RPMI8226 (cell line): ENCODE results near the gene EEF2K.
A peak's percentile ranks its signal among the peaks of the same experiment; 100 is the strongest.

Experiments used
- DNase-seq: peaks from one replicate; pipeline ENCODE4 v3.0.0-alpha.2; 2015

The EEF2K gene

GRCh38 chr16:22253272-22253671 lies 47.2 kb downstream of the EEF2K start:
- no peak for DNase-seq

- no peak for DNase-seq
Measured at GRCh38 chr16:22255335-22255734, 49.3 kb downstream of the EEF2K start.

GRCh38 chr16:22257440-22257839 lies 51.4 kb downstream of the EEF2K start:
- DNase-seq: no peak

DNA sequence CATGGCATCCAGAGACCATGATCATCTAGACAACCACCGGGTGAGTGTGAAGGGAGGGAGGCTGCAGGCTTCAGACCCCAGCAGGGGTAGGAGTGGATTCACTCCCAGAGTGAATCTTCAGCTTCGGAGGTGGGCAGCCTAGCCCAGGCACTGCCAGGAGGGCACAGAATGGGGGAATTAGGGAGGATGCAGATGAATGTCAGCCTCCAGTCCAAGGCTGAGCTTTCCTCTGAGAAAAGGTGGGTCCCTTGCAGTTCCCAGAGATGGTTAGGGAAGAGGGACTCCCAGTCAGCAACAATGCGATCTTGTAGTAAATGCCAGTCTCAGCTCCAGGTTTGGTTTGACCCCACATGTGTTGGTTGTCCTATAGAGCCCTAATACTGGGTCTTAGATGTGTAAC lies 54.4 kb downstream of the EEF2K start:
- no peak for DNase-seq

- DNase-seq: no peak
Measured at GRCh38 chr16:22262460-22262859, 56.4 kb downstream of the EEF2K start.

DNA sequence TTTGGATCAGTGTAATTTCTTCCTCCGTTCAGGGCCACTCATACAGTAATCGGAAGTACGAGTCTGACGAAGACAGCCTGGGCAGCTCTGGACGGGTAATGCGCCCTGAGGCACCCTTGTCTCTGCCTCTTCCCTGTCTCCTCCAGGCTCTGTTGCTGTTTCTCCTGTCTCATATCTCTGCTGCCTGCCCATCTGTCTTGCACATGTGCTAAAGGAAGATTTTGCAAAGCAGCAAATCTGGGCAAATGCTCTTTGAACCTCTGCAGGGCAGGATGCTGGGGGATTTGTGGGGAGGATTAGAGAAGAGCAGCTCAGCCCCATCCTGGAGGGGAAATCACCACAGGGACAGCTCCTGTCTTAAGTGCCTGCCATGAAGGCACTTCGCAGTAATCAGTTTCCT lies 58.7 kb downstream of the EEF2K start:
- no peak for DNase-seq

DNA sequence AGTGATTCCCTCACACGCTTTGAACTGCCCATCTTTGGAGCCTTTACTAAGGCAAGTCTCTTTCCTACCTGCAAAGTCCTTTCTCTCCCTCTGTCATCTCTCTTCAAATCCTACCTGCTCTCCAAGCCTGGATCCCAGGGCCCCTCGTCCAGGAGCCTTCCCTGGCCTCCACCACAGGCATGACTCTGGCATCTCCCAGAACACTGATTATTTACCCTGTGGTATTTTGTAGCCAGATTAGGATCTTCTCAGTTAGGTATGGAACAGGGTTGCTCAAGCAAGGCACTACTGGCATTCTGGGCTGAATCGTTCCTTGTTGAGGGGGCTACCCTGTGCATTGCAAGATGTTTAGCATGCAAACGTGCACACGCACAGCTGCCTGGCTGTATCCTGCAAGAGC lies 59.3 kb downstream of the EEF2K start:
- no peak for DNase-seq

- DNase-seq: no peak
Measured at GRCh38 chr16:22266546-22266945, 60.5 kb downstream of the EEF2K start.

DNA sequence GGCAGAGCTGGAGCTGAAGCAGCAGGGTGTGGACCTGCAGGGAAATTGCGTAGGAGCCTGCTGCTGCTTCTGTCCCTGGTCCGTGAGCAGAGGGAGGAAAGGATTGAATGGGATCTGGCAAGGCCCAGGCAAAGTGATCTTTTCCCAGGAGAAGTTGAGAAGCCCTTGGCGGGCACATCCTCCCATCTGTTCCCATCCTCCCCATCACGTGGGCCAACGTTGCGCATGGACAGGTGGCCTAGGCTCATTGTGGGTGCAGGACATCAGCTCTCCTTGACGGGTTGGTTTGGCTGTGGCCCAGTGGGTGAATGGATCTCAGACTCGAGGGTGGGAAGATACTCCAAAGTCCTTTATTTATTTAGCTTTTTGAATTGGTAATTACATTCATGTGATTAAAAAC lies 61.7 kb downstream of the EEF2K start:
- no peak for DNase-seq

- no peak for DNase-seq
Measured at GRCh38 chr16:22270525-22270924, 64.4 kb downstream of the EEF2K start.

DNA sequence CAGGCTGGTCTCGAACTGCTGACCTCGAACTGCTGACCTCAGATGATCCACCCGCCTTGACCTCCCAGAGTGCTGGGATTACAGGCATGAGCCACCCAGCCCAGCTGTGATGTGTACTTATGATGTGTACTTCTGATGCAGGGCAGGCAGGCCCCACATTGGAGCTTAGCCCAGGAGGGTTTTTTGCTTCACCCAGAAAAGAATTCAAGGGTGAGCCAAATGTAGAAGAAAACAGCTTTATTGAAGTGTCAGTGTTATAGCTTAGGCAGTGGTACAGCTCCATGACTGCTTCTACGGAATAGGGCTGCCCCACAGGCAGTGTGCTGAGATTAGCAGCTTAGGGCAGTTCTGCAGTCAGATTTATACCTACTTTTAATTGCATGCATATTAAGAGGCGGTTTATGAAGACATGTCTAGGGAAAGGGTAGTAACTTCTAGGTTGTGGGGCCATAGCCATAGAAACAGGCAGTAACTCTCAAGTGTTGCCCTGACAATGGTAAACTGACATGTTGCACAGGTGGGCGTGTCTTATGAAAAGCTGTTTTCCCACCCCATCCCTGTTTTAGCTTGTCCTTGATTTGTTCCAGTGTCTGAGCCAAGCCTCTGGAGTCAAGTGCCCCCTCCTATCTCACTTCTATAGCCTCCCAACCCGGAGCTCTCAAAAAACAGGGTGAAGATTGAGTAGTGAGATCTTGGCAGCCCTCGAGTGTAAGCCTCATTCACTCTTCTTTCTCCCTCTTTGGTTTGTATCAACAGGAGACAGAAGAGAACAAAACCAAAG lies 67.0 kb downstream of the EEF2K start:
- no peak for DNase-seq

DNA sequence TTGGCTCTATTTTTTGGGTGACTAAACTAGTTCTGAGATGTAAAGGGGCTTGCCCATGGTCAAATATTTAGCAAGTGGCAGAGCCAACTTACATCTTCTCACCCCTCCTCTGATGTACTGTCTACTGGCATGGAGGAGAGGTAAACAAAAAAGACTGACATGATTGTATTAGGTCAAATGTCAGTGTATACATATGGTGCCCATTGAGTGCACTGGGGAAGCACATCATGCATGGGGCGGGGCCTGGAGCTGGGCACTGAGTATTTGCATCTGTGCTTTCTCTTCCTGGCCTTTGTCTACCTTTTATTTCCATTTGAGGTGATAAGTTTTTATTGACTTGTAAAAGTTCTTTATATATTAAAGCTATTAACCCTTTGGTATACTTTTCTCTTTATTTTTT lies 68.8 kb downstream of the EEF2K start:
- no peak for DNase-seq

DNA sequence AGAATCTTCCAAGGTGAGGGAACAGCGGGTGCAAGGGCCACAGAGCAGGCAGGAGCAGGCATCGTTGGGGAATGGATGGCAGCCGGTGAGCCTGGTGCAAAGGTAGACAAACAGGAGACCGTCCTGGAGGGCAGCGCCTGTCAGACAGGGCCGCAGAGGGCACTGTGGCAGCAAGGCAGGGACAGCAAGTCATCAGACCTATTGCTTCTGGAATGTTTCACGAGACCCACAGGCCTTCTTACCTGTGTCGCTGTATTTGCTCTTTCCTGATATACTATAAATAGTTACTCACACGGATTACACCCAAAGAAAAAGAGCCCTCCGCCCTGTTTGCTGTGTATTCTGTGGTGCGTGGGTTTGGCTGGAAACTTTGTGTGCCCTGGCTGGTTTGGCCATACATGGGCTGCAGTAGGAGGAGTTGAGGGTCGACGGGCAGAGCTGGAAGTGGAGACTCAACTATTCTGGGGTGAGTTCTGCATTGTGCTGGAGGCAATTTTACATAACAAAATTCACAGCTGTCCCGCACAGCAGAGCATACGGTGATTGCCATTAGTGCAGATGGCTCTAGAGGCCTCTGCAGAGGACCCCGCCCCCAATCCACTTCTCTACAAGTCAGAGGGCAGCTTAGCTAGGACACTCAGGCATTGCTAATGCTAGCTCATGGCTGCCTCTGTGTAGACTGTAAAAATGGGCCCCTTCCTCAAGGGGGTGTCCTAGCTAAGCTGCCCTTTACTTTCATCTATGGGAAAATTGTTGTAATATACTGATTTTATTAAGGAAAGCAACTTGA lies 72.6 kb downstream of the EEF2K start:
- no peak for DNase-seq

DNA sequence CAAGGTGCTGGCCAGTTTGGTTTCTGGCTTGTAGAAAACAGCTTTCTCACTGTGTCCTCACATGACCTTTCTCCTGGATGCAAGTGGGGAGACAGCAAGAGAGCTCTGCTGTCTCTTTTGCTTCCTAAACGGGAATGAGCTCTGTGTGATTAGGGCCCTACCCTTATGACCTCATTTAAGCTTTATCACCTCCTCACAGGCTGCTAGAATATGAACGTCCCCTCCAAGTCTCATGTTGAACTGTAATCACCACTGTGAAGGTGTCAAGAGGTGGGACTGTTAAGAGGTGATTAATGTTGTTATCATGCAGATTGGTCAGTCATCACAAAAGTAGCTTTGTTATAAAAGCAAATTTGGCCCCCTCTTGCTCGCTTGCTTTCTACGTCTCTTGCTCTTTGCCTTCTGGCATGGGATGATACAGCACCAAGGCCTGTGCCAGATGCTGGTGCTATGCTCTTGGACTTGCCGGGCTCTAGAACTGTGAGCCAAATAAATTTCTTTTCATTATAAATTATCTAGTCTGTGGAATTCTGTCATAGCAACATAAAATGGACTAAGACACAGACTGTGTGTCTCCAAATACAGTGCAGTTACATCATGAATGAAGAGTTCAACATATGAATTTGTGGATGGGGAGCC lies 76.3 kb downstream of the EEF2K start:
- no peak for DNase-seq

- DNase-seq: no peak
Measured at GRCh38 chr16:22284637-22285036, 78.6 kb downstream of the EEF2K start.

DNA sequence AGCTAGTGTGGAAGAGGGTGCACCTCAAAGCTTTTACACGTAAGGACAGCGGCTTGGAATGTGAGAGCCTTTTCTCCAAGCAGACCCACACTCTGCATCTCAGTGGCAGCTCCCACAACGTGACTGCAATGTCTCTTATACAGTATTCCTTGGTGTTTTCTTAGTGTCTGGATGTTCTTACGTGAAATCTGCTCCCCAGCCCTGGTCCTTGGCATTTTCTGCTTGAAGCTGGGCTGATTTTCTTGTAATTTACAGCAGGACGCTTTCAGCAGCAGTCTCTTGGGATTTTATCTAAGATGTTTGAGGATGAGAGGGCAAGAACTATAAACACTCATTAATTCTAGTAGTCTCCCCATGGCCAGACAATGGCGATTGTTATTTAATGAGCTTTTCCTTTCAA lies 79.0 kb downstream of the EEF2K start:
- no peak for DNase-seq

- DNase-seq: no peak
Measured at GRCh38 chr16:22291020-22291419, 84.9 kb downstream of the EEF2K start.

DNA sequence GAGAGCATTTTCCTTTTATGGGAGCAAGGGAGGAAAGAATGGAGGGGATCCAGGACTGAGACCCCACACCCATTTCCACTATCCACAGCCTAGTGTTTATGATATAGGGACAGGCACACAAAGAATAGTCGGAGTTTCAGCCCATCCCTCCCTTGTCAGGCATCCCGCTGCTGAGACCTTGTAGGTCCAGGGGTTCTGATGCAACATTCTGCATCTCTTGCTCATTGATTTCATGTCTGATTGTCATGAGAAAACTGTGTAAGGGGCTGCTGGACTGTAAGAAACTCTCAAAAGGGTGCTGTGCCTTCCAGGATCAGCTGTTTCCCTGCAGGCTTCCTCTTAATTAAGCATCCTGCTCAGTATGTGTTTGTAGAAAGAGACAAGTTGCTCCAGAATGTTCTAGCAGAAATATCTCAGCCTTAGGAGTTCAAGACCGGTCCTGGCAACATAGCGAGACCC lies 85.8 kb downstream of the EEF2K start:
- DNase-seq: no peak

GRCh38 chr16:22292320-22292719 lies 86.2 kb downstream of the EEF2K start:
- no peak for DNase-seq

DNA sequence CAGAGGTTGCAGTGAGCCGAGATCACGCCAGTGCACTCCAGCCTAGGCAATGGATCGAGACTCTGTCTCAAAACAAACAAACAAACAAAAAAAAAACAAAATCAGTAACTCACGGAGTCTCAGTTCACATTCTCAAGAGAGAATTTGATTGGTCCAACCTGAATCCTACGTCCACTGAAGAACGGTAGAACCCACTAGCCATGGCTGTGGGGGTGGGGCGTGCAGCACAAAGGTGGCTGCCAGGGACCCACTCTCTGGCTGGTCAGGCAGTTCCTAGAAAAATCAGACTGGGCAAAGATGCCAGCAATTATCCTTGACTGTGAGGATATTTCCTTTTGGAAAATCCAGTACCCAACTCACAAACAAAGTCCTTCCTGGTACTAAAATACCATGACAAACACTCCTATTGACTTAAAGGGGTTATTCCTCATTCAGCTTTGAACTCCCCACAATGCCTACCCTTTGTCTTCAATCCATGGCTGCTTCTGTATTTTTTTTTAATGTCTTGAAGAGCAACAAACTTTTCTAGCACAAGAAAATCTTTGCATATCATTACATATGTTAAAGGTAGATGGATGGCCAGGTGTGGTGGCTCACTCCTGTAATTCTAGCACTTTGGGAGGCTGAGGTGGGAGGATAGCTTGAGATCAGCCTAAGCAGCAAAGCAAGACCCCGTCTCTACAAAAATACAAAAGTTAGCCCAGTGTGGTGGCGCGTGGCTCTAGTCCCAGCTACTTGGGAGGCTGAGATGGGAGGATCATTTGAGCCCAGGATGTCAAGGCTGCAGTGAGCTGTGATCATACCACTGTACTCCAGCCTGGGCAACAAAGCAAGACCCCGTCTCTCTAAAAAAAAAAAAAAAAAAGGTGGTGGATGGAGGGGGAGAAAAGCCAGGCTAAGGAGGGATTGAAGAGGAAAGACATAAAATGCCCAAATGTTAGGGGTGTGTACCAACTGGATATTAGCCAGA lies 87.3 kb downstream of the EEF2K start:
- DNase-seq: no peak

DNA sequence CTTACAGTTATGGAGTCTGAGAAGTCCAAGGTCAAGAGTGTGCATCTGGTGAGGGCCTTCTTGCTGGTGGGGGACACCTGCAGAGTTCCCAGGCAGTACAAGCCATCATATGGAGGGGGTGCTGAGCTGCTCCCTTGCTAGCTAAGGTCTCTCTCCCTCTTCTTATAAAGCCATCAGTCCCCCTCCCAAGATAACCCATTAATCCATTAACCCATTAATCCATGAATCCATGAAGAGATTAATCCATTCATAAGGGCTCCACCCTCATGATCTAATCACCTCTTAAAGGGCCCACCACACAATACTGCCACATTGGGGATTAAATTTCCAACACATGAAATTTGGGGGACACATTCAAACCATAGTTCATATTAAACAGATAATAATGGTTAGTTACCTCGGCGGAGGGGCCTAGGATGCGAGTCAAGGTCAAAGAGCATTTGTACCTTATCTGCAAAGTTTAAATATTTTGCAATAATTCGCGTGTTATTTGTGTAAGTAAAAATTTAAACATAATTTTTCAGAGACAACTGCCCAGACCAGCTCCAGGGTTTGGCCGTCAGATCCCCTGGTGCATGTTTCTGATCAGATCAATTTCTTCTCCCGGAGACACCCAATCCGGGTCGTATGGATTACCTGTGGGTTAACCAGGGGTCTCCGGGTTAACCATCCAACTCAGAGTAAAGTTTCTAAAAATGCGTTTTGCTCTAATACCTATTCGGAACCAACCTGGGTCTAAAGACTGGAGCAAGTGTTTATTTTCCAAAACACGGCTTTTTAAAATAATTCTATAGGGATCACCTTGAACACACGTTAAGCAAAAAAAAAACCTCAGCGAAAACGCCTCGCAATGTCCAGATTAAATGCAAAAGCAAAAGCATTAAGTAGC lies 90.4 kb downstream of the EEF2K start:
- DNase-seq: peak; percentile 41
